GM21447 (cell line): ENCODE measurements around the gene HSPA5.
"Not testable (repeated sequence)": the region's sequence is repeated elsewhere in the genome, so short reads cannot be mapped to it uniquely, and the experiment has no call there.

Experiments
- ATAC-seq: cut with Tn5 transposase; IDR thresholded peaks from one replicate; pipeline ENCODE4 v1.9.1; 2021; ENCODE audit not compliant: unreplicated experiment

The HSPA5 gene

GRCh38 chr9:125243792-125244260 is 2.7 kb upstream of the HSPA5 start:
- ATAC-seq, result no peak

- peak; percentile 8 for ATAC-seq
These were observed 958 bp upstream of the HSPA5 start for GRCh38 chr9:125241863-125242739.

GRCh38 chr9:125240649-125240999 is 519 bp downstream of the HSPA5 start:
- ATAC-seq, result no peak

DNA sequence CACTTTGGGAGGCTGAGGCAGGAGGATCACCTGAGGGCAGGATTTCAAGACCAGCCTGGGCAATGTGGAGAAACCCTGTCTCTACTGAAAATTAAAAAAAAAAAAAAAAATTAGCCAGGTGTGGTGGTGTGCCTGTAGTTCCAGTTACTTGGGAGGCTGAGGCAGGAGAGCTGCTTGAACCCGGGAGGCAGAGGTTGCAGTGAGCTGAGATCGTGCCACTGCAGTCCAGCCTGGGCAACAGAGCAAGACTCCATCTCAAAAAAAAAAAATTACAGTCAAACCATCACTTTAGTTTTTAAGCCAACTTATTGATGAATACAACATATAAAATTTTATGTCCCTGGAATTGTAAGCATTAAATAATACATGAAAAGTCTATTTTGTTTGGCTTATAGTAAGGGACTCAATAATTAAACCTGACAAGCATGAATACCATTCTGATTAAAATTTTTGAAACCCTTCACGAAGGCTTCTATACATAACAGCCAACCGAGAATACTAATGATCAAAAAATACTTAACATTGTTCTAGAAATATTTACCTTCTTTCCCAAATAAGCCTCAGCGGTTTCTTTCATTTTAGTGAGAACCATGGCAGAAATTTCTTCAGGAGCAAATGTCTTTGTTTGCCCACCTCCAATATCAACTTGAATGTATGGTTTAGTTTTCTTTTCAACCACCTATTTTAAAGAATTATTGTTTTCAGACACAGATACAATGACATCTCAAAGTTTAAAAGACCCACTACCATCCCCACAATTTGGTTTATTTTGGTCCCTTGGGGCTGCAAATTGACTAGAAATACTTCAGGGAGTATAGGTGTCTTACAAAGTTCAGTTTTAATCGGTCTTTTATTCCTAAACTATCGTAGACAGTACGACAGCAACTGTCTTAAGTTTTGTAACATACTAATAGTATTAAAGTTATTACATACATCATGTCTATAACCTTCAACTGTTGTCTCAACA is 1.2 kb downstream of the HSPA5 start:
- no peak for ATAC-seq

GRCh38 chr9:125238915-125239446 is 2.2 kb downstream of the HSPA5 start:
- no peak for ATAC-seq

DNA sequence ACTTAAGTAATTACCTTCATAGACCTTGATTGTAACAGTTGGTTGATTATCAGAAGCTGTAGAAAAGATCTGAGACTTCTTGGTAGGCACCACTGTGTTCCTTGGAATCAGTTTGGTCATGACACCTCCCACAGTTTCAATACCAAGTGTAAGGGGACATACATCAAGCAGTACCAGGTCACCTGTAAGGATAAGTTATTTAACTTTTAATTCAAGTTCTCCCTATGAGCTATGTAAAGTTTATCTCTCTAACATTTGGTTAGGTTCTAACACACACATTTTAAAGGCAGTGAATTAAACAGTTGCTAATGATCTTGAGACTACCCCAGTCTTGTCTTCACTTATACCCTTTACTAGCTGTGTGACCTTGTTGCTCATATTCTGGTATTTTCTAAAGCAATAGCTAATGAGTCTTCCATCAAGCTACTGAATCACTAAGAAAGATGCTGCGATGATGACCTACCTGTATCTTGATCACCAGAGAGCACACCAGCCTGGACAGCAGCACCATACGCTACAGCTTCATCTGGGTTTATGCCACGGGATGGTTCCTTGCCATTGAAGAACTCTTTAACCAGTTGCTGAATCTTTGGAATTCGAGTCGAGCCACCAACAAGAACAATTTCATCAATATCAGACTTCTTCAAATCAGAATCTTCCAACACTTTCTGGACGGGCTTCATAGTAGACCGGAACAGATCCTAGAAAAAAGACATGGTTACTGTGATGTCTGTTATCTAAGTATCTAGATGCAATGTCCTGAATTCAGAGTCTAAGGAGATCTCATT is 2.8 kb downstream of the HSPA5 start:
- ATAC-seq, result no peak

GRCh38 chr9:125236520-125237159 is 4.5 kb downstream of the HSPA5 start:
- ATAC-seq, result not testable (repeated sequence)

- no peak for ATAC-seq
These were observed 5.2 kb downstream of the HSPA5 start for GRCh38 chr9:125235804-125236519.

GRCh38 chr9:125234099-125234498 is 7.0 kb downstream of the HSPA5 start:
- ATAC-seq, result not testable (repeated sequence)

- no peak for ATAC-seq
These were observed 7.5 kb downstream of the HSPA5 start for GRCh38 chr9:125233678-125234077.

DNA sequence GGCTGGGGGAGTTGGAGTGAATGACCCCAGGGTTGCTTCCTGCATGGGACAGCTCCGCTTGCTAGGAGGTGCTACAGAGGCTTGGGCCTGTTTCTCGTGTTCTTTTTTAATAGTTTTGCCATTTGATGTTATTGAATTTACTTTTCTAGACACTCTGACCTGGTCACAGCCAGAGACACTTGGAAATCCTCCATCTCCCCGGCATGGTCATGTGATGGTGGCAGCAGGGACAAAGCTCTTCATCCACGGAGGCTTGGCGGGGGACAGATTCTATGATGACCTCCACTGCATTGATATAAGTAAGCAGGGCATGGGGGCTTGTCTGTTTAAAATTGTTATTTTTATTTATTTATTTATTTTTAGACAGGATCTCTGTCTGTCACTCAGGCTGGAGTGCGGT is 13.4 kb downstream of the HSPA5 start:
- no peak for ATAC-seq

- ATAC-seq, result not testable (repeated sequence)
These were observed 16.3 kb downstream of the HSPA5 start for GRCh38 chr9:125224858-125225257.

DNA sequence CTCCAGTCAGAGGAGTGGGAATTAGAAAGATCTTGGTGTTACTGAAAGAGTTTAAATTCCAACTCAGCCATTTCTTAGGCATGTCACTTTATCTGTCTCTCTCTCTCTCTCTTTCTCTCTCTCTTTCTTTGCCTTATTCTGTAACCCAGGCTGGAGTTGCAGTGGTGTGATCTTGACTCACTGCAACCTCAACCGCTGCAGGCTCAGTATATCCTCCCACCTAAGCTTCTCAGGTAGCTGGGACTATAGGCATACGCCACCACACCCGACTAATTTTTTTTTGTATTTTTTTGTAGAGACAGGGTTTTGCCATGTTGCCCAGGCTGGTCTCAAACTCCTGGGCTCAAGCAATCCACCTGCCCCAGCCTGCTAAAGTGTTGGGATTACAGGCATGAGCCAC is 22.5 kb downstream of the HSPA5 start:
- no peak for ATAC-seq

- no peak for ATAC-seq
These were observed 27.0 kb downstream of the HSPA5 start for GRCh38 chr9:125214186-125214585.

DNA sequence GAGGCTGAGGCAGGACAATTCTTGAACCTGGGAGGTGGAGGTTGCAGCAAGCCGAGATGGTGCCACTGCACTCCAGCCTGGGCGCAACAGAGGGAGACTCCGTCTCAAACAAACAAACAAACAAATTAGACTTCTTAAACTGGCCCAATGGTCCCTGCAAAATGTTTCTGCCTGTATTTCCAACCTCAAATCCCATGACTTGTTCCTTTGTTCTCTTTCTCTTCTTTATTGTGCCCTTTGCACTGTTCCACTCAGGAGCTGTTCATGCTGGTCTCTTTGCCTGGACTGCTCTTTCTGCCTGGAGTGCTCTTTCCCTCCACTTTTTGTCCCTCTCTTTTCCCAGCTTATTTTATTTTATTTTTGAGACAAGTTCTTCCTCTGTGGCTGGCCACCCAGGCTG is 36.7 kb downstream of the HSPA5 start:
- ATAC-seq, result no peak

GRCh38 chr9:125202846-125203618 is 38.1 kb downstream of the HSPA5 start:
- no peak for ATAC-seq

DNA sequence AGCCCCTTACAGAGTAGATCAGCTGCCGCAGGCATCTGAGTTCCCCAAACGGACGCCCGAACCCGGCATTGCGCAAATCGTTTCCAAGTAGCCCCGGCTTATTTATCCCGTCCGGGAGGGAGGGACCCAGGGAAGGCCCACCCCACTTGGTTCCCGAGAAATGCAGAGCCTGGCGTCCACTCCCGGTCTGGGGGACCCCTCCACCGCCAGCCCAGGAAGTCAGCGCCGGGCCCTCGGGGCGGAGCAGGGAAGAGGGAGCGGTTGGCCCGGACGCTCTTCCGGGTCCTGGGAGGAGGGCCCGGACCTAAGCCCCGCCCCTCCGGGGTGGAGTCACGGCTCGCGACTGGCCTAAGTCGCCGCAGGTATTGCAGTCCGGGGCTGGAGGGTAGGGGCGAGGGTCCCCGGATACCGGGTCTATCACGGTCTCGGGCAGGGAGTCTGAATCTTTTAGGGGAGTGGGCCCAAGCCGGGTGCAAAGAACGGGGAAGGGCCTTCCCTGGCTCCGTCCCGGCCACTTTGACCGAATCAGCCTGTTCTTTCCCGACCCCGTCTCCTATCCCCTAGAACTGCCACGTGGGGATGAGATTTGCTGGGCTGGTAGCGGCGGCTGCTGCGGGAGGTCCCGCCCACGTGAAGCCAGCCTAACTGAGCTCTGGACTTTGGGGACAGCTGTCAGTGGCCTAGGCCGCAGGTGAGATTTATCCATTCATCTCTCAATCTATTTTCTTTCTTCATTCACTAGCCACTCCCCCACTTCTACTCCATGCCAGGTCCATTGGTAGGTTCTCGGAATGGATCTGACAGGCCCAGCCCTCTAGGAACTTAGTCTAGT is 40.7 kb downstream of the HSPA5 start, which contains the start of gene RABEPK:
RABEPK (plus strand) TSS at position 327 of the 832 bp plus-strand sequence. CDS start 2,472 bp downstream, outside the sequence.
- ATAC-seq, result peak; percentile 91

DNA sequence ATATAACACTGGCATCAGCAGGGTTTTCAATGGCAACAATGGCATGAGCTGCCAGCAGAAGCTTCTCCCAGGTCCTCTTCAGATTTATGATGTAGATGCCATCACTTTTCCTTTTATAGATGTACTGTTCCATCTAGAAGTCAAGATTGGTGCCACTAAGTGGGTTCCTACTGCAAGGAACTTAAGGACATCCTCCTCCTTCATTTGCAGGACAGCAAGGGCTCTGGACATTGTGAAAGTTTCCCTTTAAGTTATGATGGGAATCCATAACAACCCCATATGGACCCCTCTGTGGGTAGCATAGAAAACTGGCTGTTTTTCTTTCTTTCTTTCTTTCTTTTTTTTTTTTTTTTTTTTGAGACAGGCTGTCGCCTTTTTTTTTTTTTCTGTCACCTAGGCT is 45.6 kb downstream of the HSPA5 start:
- not testable (repeated sequence) for ATAC-seq
